Adrenal gland (tissue), 9 donors: ENCODE data around the gene SMIM45.

ENCODE experiments used
- DNase-seq, 7 donors: peaks; one replicate each; pipeline ENCODE4 v3.0.0-alpha.2; 2019 to 2020
- H3K27ac ChIP-seq, 5 donors: fragments of 200-600 bp; sonication (generic) in 4 of 5; 1 replicate in 3 of 5; 2 replicates in 2 of 5; pipeline versions ENCODE4 v1.5.1 to v1.8.0; 2016 to 2020; ENCODE audit warnings: mild to moderate bottlenecking in 1 of 5
- H3K27me3 ChIP-seq: fragments of 200-600 bp; 2 replicates; pipeline ENCODE4 v1.8.0; 2021
- H3K36me3 ChIP-seq, 2 donors: fragments of 200-600 bp; replicated peaks in 1 of 2; 1 replicate in 1 of 2; 2 replicates in 1 of 2; pipeline versions ENCODE4 v1.5.1 to v1.8.0; 2018 to 2022
- H3K4me1 ChIP-seq, 2 donors: fragments of 200-600 bp; replicated peaks in 1 of 2; 1 replicate in 1 of 2; 2 replicates in 1 of 2; pipeline versions ENCODE4 v1.5.1 to v1.8.0; 2018 to 2021
- H3K4me3 ChIP-seq, 4 donors: fragments of 200-600 bp; sonication (generic) in 3 of 4; one replicate each; pipeline ENCODE4 v1.5.1; 2016 to 2018
- H3K9me3 ChIP-seq, 3 donors: fragments of 200-600 bp; sonication (generic) in 1 of 3; replicated peaks in 1 of 3; 1 replicate in 2 of 3; 2 replicates in 1 of 3; pipeline versions ENCODE4 v1.5.1 to v1.8.0; 2016 to 2021
- CTCF ChIP-seq, 6 experiments: fragments of 450-650 bp in 4 of 6; fragments of 200-600 bp in 2 of 6; sonication (generic) in 1 of 6; IDR thresholded peaks; 1 replicate in 5 of 6; 2 replicates in 1 of 6; pipeline versions ENCODE4 v1.5.1 to v1.8.0; 2016 to 2021; ENCODE audit warnings: antibody characterized with exemption in 6 of 6, mild to moderate bottlenecking in 2 of 6, moderate library complexity in 1 of 6
- POLR2A ChIP-seq, 2 donors: fragments of 450-650 bp; IDR thresholded peaks; one replicate each; pipeline ENCODE4 v1.6.1; 2017; ENCODE audit warnings: antibody characterized with exemption in 2 of 2, mild to moderate bottlenecking in 2 of 2, moderate library complexity in 1 of 2
- WGBS, 4 donors: extraction: QIAGEN DNeasy Blood & Tissue Kit in 2 of 4; methylation state at CpG; one replicate each; pipeline versions ENCODE4 v1.1.5 to v1.1.7; 2013 to 2017; 5-methylcytosine and 5-hydroxymethylcytosine counted together
- intact Hi-C, 2 donors: fragments of 100-400 bp; cut with DNase I; formaldehyde crosslinking; loops; one replicate each; pipeline versions ENCODE4 v1.14.1 to v1.15.0; 2022 to 2023
- donor health status: healthy with polysubstance abuse.
- donor health status: Bipolar disorder and iron deficiency.
- donor health status: DM: yes; HTN: yes; CAD: no.
- donor health status: DM: no; HTN: no; CAD: no.
- donor health status: DM: no; HTN: no; CAD: no.

SMIM45 gene

GRCh38 chr22:41979423-41980250 is 27.7 kb downstream of the SMIM45 start:
- H3K27me3 ChIP-seq, result peaks cover 14% of the 10 kb centered on the region
- H3K27ac ChIP-seq, result no peak overlapping the region
- no peak overlapping the region for H3K4me3 ChIP-seq
- no peaks in the 10 kb centered on the region for H3K4me1 ChIP-seq
- TF ChIP-seq CTCF (IDR thresholded peaks at IDR 0.05) (no peak), POLR2A (IDR thresholded peaks at IDR 0.05) (no peak)
- 66 to 86% (median 82%) methylated on average over 8 to 9 of the region's 9 CpGs for WGBS, 4 donors
- no peaks in the 10 kb centered on the region for H3K9me3 ChIP-seq
- no peak for DNase-seq
- intact Hi-C loops, result loop anchor here in 1 of 2 donors (10.0 kb wide), 1 partner anchor 455 kb away; the partner anchor contains the start of gene NFAM1
- H3K36me3 ChIP-seq, result no peaks in the 10 kb centered on the region

GRCh38 chr22:41982865-41983264 is 30.9 kb downstream of the SMIM45 start:
- no peaks in the 10 kb centered on the region for H3K4me1 ChIP-seq
- WGBS, 4 donors, result 50 to 61% (median 55%) methylated on average over 5 of the region's 5 CpGs
- no peak overlapping the region for H3K4me3 ChIP-seq
- no peaks in the 10 kb centered on the region for H3K36me3 ChIP-seq
- intact Hi-C loops, result no loop called here
- no peaks in the 10 kb centered on the region for H3K9me3 ChIP-seq
- H3K27me3 ChIP-seq, result no peaks in the 10 kb centered on the region
- H3K27ac ChIP-seq, result no peak overlapping the region
- TF ChIP-seq CTCF (IDR thresholded peaks at IDR 0.05) (no peak), POLR2A (IDR thresholded peaks at IDR 0.05) (no peak)
- DNase-seq, result no peak

- WGBS, 4 donors, result 70 to 77% (median 75%) methylated on average over 6 of the region's 6 CpGs
- H3K9me3 ChIP-seq, result no peaks in the 10 kb centered on the region
- DNase-seq, result peak in 1 of 7 donors; percentile 30
- no peaks in the 10 kb centered on the region for H3K4me1 ChIP-seq
- no peaks in the 10 kb centered on the region for H3K27me3 ChIP-seq
- intact Hi-C loops, result no loop called here
- TF ChIP-seq POLR2A (IDR thresholded peaks at IDR 0.05), result no peak
- no peak for TF ChIP-seq CTCF (IDR thresholded peaks at IDR 0.05)
- H3K36me3 ChIP-seq, result no peaks in the 10 kb centered on the region
- no peak overlapping the region for H3K4me3 ChIP-seq
- no peak overlapping the region for H3K27ac ChIP-seq
These were observed 31.8 kb downstream of the SMIM45 start for GRCh38 chr22:41983513-41984405.

GRCh38 chr22:41987276-41987675 is 35.3 kb downstream of the SMIM45 start:
- H3K36me3 ChIP-seq, result no peaks in the 10 kb centered on the region
- no peak for TF ChIP-seq CTCF (IDR thresholded peaks at IDR 0.05)
- no peak overlapping the region for H3K4me3 ChIP-seq
- H3K27ac ChIP-seq, result no peak overlapping the region
- DNase-seq, result no peak
- no peaks in the 10 kb centered on the region for H3K4me1 ChIP-seq
- intact Hi-C loops, result no loop called here
- no peaks in the 10 kb centered on the region for H3K27me3 ChIP-seq
- 93 to 100% (median 95%) methylated on average over 1 to 5 of the region's 5 CpGs for WGBS, 4 donors
- H3K9me3 ChIP-seq, result no peaks in the 10 kb centered on the region
